ENCODE measurements around the gene RNF133. TPM values are rescaled to one million over a fixed set of nuclear protein-coding genes. Genes with fewer than 3 reads are reported as not detected.

Gene RNF133, protein sequence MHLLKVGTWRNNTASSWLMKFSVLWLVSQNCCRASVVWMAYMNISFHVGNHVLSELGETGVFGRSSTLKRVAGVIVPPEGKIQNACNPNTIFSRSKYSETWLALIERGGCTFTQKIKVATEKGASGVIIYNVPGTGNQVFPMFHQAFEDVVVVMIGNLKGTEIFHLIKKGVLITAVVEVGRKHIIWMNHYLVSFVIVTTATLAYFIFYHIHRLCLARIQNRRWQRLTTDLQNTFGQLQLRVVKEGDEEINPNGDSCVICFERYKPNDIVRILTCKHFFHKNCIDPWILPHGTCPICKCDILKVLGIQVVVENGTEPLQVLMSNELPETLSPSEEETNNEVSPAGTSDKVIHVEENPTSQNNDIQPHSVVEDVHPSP
- 1 to 10 TPM; 2.1 to 9.1 TPM for total RNA-seq
- polyA plus RNA-seq, result under 1 TPM; 0.05 to 0.18 TPM
- long read RNA-seq, donor 1, result 0 reads
- long read RNA-seq, donor 2, result 0 reads
- long read RNA-seq, donor 3, result 0 reads
- long read RNA-seq, donor 4, result 0 reads
- long read RNA-seq, donor 5, result 0 reads

DNA sequence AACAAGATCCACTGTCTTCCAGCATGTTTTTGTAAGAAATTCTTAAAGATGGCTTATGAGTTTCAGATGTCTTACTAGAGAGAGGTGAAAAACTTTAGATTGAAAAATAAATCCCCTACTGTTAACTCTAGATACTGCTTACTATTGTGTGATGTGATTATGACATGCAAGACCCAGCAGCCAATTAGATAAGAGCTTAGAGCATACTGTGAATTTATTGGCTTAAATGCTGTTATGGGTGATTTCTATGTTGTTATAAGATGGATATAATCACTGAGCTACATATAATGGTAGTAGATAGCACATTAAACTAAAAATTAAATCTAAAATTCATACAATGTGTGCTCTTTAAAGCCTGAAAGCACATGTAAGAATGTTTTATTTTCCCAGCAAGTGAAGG is at the start of gene RNF133:
Gene RNF133, minus strand, starts transcription at position 101 of the 400 bp plus-strand sequence. CDS start 199 bp downstream, outside the sequence.
- H3K4me3 ChIP-seq, result no peak within 1 kb of the TSS
- H3K27ac ChIP-seq (ENCODE audit: low read depth in 1 of 2, low read length in 1 of 2), result no peak within 1 kb of the TSS
- ATAC-seq (ENCODE audit: insufficient read depth, low FRiP score), result no peak
- H3K9ac ChIP-seq (ENCODE audit: insufficient read depth in 1 of 2, low read length in 2 of 2), result no peak within 1 kb of the TSS
- H3K27me3 ChIP-seq (ENCODE audit: control insufficient read depth in 3 of 3, insufficient read depth in 3 of 3, low read length in 2 of 3), result no peaks in the 10 kb centered on the region
- H3K9me3 ChIP-seq (ENCODE audit: control insufficient read depth in 4 of 4, insufficient read depth in 3 of 4, low read length in 3 of 4), result no peaks in the 10 kb centered on the region
- DNase-seq, result no peak
- TF ChIP-seq, protein P1, sequence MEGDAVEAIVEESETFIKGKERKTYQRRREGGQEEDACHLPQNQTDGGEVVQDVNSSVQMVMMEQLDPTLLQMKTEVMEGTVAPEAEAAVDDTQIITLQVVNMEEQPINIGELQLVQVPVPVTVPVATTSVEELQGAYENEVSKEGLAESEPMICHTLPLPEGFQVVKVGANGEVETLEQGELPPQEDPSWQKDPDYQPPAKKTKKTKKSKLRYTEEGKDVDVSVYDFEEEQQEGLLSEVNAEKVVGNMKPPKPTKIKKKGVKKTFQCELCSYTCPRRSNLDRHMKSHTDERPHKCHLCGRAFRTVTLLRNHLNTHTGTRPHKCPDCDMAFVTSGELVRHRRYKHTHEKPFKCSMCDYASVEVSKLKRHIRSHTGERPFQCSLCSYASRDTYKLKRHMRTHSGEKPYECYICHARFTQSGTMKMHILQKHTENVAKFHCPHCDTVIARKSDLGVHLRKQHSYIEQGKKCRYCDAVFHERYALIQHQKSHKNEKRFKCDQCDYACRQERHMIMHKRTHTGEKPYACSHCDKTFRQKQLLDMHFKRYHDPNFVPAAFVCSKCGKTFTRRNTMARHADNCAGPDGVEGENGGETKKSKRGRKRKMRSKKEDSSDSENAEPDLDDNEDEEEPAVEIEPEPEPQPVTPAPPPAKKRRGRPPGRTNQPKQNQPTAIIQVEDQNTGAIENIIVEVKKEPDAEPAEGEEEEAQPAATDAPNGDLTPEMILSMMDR (IDR thresholded peaks at IDR 0.05; ENCODE audit: control extremely low read depth, extremely low read depth), result no peak
- H3K4me1 ChIP-seq (ENCODE audit: control insufficient read depth in 5 of 5, insufficient read depth in 5 of 5, low read length in 5 of 5), result peaks cover 0 to 2% (median 0%) of the 10 kb centered on the region in 5 donors
- peaks cover 0 to 4% (median 0%) of the 10 kb centered on the region in 4 donors for H3K36me3 ChIP-seq (ENCODE audit: control insufficient read depth in 4 of 4, insufficient read depth in 4 of 4, low read length in 4 of 4)

DNA sequence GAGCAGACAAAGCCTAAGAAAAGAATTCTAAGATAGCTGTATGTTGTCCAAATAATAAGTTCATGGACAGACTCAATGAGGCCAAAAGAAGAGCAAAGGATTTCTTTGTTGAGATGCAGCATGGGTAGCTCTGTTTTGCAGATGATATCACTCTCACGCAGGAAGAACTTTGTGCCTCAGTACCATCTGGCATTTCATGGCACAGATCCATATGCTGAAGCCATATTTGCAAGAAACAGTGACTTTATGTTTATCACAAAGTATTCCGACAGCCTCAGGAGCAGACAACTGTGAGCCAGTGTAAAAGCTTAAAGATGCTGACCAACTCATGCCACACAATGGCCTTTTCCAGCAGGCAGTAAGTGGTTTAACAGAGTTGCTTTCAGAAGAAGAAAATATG is 49.3 kb upstream of the RNF133 start:
- Histone ChIP-seq H3K9me3 (ENCODE audit: control insufficient read depth in 4 of 4, insufficient read depth in 3 of 4, low read length in 3 of 4) (no peaks in the 10 kb centered on the region), H3K4me1 (ENCODE audit: control insufficient read depth in 5 of 5, insufficient read depth in 5 of 5, low read length in 5 of 5) (peaks cover 0 to 5% (median 0%) of the 10 kb centered on the region in 5 donors), H3K4me3 (no peak overlapping the region), H3K27ac (ENCODE audit: low read depth in 1 of 2, low read length in 1 of 2) (no peak overlapping the region), H3K36me3 (ENCODE audit: control insufficient read depth in 4 of 4, insufficient read depth in 4 of 4, low read length in 4 of 4) (no peaks in the 10 kb centered on the region), H3K9ac (ENCODE audit: insufficient read depth in 1 of 2, low read length in 2 of 2) (no peak overlapping the region), H3K27me3 (ENCODE audit: control insufficient read depth in 3 of 3, insufficient read depth in 3 of 3, low read length in 2 of 3) (no peaks in the 10 kb centered on the region)
- ATAC-seq (ENCODE audit: insufficient read depth, low FRiP score) (no peak), DNase-seq (no peak)
- WGBS, 2 donors, result 88 to 95% methylated on average over 2 of the region's 2 CpGs
- TF ChIP-seq, protein P1 (IDR thresholded peaks at IDR 0.05; ENCODE audit: control extremely low read depth, extremely low read depth), result no peak

DNA sequence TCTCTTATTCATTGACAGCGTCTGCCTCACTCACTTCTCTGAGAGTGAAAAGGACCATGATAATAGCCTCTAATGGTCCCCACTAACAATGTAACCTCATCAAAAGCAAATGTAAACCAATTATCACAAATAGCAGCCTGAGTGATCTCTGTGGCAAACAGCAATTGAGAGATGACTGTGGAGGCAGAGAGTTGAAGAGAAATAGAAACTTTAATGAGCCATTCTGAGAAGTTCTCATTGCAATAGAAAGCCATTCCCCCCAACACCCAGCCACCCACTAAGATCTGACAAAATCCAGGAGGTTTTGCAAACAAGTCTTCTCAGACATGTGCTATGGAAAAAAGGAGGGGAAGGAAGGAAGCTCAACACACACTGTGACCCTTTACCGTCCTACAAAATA is 48.0 kb upstream of the RNF133 start:
- Histone ChIP-seq H3K27ac (ENCODE audit: low read depth in 1 of 2, low read length in 1 of 2) (no peak overlapping the region), H3K4me3 (no peak overlapping the region), H3K9ac (ENCODE audit: insufficient read depth in 1 of 2, low read length in 2 of 2) (no peak overlapping the region), H3K27me3 (ENCODE audit: control insufficient read depth in 3 of 3, insufficient read depth in 3 of 3, low read length in 2 of 3) (no peaks in the 10 kb centered on the region), H3K36me3 (ENCODE audit: control insufficient read depth in 4 of 4, insufficient read depth in 4 of 4, low read length in 4 of 4) (no peaks in the 10 kb centered on the region), H3K9me3 (ENCODE audit: control insufficient read depth in 4 of 4, insufficient read depth in 3 of 4, low read length in 3 of 4) (no peaks in the 10 kb centered on the region), H3K4me1 (ENCODE audit: control insufficient read depth in 5 of 5, insufficient read depth in 5 of 5, low read length in 5 of 5) (no peaks in the 10 kb centered on the region)
- no peak for ATAC-seq (ENCODE audit: insufficient read depth, low FRiP score)
- no peak for DNase-seq
- TF ChIP-seq, protein P1 (IDR thresholded peaks at IDR 0.05; ENCODE audit: control extremely low read depth, extremely low read depth), result no peak
- WGBS, 2 donors, result 67 to 73% methylated on average over 2 of the region's 2 CpGs

All from lung (tissue), 16 donors.